ENCODE measurements around the gene ARID1A.

The ARID1A gene

DNA sequence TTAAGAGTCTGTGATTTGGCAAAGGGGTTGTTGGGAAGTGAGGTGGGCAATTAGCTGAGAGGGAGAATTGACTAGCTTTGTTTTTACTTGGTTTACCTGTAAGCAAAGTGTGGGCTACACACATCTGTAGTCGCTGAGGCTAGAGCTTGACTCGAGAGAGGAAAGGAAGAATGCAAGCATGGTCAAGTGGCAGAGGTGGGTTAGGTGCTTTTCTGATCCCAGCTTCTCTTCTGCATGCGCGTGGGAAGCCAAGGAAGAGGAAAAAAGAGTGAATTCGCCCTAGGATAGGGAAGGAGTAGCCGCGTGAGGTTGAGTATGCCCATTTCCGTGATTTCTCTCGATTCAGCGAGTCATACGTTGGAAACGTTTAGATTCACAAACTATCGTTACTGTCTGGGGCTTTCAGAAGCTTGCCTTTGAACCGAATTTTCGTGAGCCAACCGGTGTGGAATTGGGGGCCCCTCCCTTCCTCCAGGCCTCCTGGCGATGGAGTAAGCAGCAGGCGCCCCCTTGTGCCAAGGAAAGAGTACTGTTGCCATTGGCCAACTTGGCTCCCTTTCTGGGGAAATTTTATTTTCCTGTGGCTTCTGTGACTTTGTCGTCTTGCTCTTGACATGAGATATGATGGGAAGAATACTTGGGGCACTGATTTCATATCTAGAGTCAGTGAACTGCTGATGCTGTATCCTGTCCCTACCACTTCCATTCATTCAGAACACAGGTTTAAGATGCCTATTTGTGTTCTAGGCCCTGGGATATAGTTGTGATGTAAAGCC, 93.2 kb downstream of the ARID1A start:
- WGBS (ENCODE audit: insufficient coverage): 0% methylated on average over 17 of the region's 19 CpGs
- CTCF ChIA-PET: interaction anchor here (0.7 to 9.5 kb wide), 34 partner anchors 8 to 251 kb away, joined by 3 to 186 read pairs (median 5); no protein-coding TSS in a partner anchor
- no peaks in the 10 kb centered on the region for H3K9me3 ChIP-seq (ENCODE audit: control extremely low read depth in 1 of 5, control insufficient read depth in 4 of 5, insufficient read depth in 2 of 5, low read depth in 1 of 5, low read length in 4 of 5)
- H3K27me3 ChIP-seq (replicated peaks in 2 of 5; ENCODE audit: control insufficient read depth in 4 of 5, insufficient read depth in 5 of 5, low read length in 4 of 5): no peaks in the 10 kb centered on the region
- H3K4me1 ChIP-seq (ENCODE audit: control extremely low read depth in 1 of 4, control insufficient read depth in 4 of 4, insufficient read depth in 4 of 4, low read length in 3 of 4): peaks cover 53 to 73% (median 64%) of the 10 kb centered on the region in 4 experiments
- POLR2A ChIA-PET: interaction anchor here (0.6 to 2.0 kb wide), 4 partner anchors 13 to 131 kb away, joined by 3 to 9 read pairs (median 5); no protein-coding TSS in a partner anchor
- peak; percentile 85 to 92 (median 91) for DNase-seq
- H3K27ac ChIP-seq (ENCODE audit: insufficient read depth in 1 of 2, low read depth in 1 of 2, low read length in 2 of 2, poor library complexity in 1 of 2, severe bottlenecking in 2 of 2): peak overlapping the region; percentile 87 to 96
- peaks cover 6 to 13% (median 8%) of the 10 kb centered on the region in 4 experiments for H3K36me3 ChIP-seq (ENCODE audit: control insufficient read depth in 4 of 4, insufficient read depth in 4 of 4, low read length in 3 of 4)
- peak overlapping the region in 6 of 7 experiments; percentile 72 to 95 (median 90) for H3K4me3 ChIP-seq (ENCODE audit: control insufficient read depth in 1 of 7, extremely low read depth in 1 of 7, insufficient read depth in 4 of 7, low read depth in 2 of 7, low read length in 6 of 7)

- WGBS (ENCODE audit: insufficient coverage): 100% methylated on average over 1 of the region's 3 CpGs
- POLR2A ChIA-PET: interaction anchor here (0.6 to 1.6 kb wide), 3 partner anchors 12 to 132 kb away, joined by 3 to 7 read pairs (median 3); no protein-coding TSS in a partner anchor
- Histone ChIP-seq H3K27ac (ENCODE audit: insufficient read depth in 1 of 2, low read depth in 1 of 2, low read length in 2 of 2, poor library complexity in 1 of 2, severe bottlenecking in 2 of 2) (no peak overlapping the region), H3K4me1 (ENCODE audit: control extremely low read depth in 1 of 4, control insufficient read depth in 4 of 4, insufficient read depth in 4 of 4, low read length in 3 of 4) (peaks cover 50 to 68% (median 59%) of the 10 kb centered on the region in 4 experiments), H3K27me3 (replicated peaks in 2 of 5; ENCODE audit: control insufficient read depth in 4 of 5, insufficient read depth in 5 of 5, low read length in 4 of 5) (no peaks in the 10 kb centered on the region), H3K4me3 (ENCODE audit: control insufficient read depth in 1 of 7, extremely low read depth in 1 of 7, insufficient read depth in 4 of 7, low read depth in 2 of 7, low read length in 6 of 7) (peak overlapping the region in 4 of 7 experiments; percentile 20 to 95 (median 28)), H3K9me3 (ENCODE audit: control extremely low read depth in 1 of 5, control insufficient read depth in 4 of 5, insufficient read depth in 2 of 5, low read depth in 1 of 5, low read length in 4 of 5) (no peaks in the 10 kb centered on the region), H3K36me3 (ENCODE audit: control insufficient read depth in 4 of 4, insufficient read depth in 4 of 4, low read length in 3 of 4) (peaks cover 11 to 15% (median 12%) of the 10 kb centered on the region in 4 experiments)
- no peak for DNase-seq
- CTCF ChIA-PET: interaction anchor here (0.7 to 9.5 kb wide), 21 partner anchors 8 to 251 kb away, joined by 3 to 186 read pairs (median 5); no protein-coding TSS in a partner anchor
Observed at GRCh38 chr1:26789612-26789865, 93.7 kb downstream of the ARID1A start.

DNA sequence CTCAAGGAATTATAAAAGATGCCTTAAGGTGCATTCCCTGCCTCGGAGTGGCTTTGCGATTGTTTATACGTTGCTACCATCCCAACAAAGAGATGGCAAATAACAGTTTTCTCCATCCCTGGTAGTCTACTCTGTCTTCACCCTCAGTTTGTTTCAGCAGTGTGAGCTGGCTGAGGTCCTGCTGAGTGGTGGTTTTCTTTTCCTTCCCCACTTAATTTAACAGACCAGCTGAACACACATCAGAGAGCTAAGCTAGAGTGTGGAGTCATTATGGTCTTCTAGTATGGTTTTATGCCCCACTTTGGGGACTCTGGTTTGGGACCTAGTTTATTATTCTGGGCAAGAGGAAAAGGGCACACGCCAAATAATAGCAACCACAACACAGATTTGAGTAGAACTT, 94.1 kb downstream of the ARID1A start:
- peak overlapping the region in 1 of 2 experiments; percentile 36 for H3K27ac ChIP-seq (ENCODE audit: insufficient read depth in 1 of 2, low read depth in 1 of 2, low read length in 2 of 2, poor library complexity in 1 of 2, severe bottlenecking in 2 of 2)
- H3K36me3 ChIP-seq (ENCODE audit: control insufficient read depth in 4 of 4, insufficient read depth in 4 of 4, low read length in 3 of 4): peaks cover 11 to 18% (median 16%) of the 10 kb centered on the region in 4 experiments
- 50% methylated on average over 3 of the region's 4 CpGs for WGBS (ENCODE audit: insufficient coverage)
- CTCF ChIA-PET: interaction anchor here (0.6 to 9.5 kb wide), 25 partner anchors 8 to 252 kb away, joined by 3 to 186 read pairs (median 5); no protein-coding TSS in a partner anchor
- H3K27me3 ChIP-seq (replicated peaks in 2 of 5; ENCODE audit: control insufficient read depth in 4 of 5, insufficient read depth in 5 of 5, low read length in 4 of 5): no peaks in the 10 kb centered on the region
- DNase-seq: peak in 2 of 3 donors; percentile 58 to 62
- POLR2A ChIA-PET: interaction anchor here (0.6 to 1.6 kb wide), 3 partner anchors 12 to 174 kb away, joined by 3 to 4 read pairs (median 3); no protein-coding TSS in a partner anchor
- H3K4me1 ChIP-seq (ENCODE audit: control extremely low read depth in 1 of 4, control insufficient read depth in 4 of 4, insufficient read depth in 4 of 4, low read length in 3 of 4): peaks cover 46 to 64% (median 55%) of the 10 kb centered on the region in 4 experiments
- no peaks in the 10 kb centered on the region for H3K9me3 ChIP-seq (ENCODE audit: control extremely low read depth in 1 of 5, control insufficient read depth in 4 of 5, insufficient read depth in 2 of 5, low read depth in 1 of 5, low read length in 4 of 5)
- H3K4me3 ChIP-seq (ENCODE audit: control insufficient read depth in 1 of 7, extremely low read depth in 1 of 7, insufficient read depth in 4 of 7, low read depth in 2 of 7, low read length in 6 of 7): peak overlapping the region in 4 of 7 experiments; percentile 1 to 35 (median 20)

- no peak overlapping the region for H3K27ac ChIP-seq (ENCODE audit: insufficient read depth in 1 of 2, low read depth in 1 of 2, low read length in 2 of 2, poor library complexity in 1 of 2, severe bottlenecking in 2 of 2)
- POLR2A ChIA-PET: interaction anchor here (0.6 to 1.0 kb wide), 2 partner anchors 19 to 175 kb away, joined by 3 to 4 read pairs; no protein-coding TSS in a partner anchor
- CTCF ChIA-PET: interaction anchor here (0.6 to 9.5 kb wide), 25 partner anchors 9 to 894 kb away, joined by 3 to 186 read pairs (median 4); no protein-coding TSS in a partner anchor
- H3K9me3 ChIP-seq (ENCODE audit: control extremely low read depth in 1 of 5, control insufficient read depth in 4 of 5, insufficient read depth in 2 of 5, low read depth in 1 of 5, low read length in 4 of 5): no peaks in the 10 kb centered on the region
- peak overlapping the region in 1 of 7 experiments; percentile 0 for H3K4me3 ChIP-seq (ENCODE audit: control insufficient read depth in 1 of 7, extremely low read depth in 1 of 7, insufficient read depth in 4 of 7, low read depth in 2 of 7, low read length in 6 of 7)
- peaks cover 11 to 21% (median 19%) of the 10 kb centered on the region in 4 experiments for H3K36me3 ChIP-seq (ENCODE audit: control insufficient read depth in 4 of 4, insufficient read depth in 4 of 4, low read length in 3 of 4)
- peaks cover 40 to 58% (median 49%) of the 10 kb centered on the region in 4 experiments for H3K4me1 ChIP-seq (ENCODE audit: control extremely low read depth in 1 of 4, control insufficient read depth in 4 of 4, insufficient read depth in 4 of 4, low read length in 3 of 4)
- DNase-seq: no peak
- H3K27me3 ChIP-seq (replicated peaks in 2 of 5; ENCODE audit: control insufficient read depth in 4 of 5, insufficient read depth in 5 of 5, low read length in 4 of 5): no peaks in the 10 kb centered on the region
- 87% methylated on average over 3 of the region's 5 CpGs for WGBS (ENCODE audit: insufficient coverage)
Observed at GRCh38 chr1:26790551-26790953, 94.7 kb downstream of the ARID1A start.

DNA sequence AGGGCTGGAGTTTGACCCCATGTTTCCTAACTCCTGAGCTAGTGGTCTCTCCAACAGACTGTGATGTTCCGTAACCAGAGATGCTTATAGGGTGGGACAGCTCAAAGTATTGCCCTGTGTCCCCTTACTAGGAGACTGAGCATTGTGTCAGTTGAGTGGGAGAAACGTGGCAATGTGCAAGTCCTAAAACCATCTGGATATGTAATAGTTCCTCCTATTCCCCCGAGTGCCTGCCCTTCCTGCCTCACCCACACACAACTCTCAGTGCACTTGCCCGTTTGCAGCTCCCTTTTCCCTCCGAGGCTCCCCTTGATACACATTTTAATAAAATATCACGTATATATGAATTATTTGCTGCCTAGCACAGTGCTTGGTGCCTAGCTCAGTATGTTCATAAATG, 95.3 kb downstream of the ARID1A start:
- H3K36me3 ChIP-seq (ENCODE audit: control insufficient read depth in 4 of 4, insufficient read depth in 4 of 4, low read length in 3 of 4): peaks cover 11 to 21% (median 19%) of the 10 kb centered on the region in 4 experiments
- H3K27me3 ChIP-seq (replicated peaks in 2 of 5; ENCODE audit: control insufficient read depth in 4 of 5, insufficient read depth in 5 of 5, low read length in 4 of 5): no peaks in the 10 kb centered on the region
- no peak overlapping the region for H3K27ac ChIP-seq (ENCODE audit: insufficient read depth in 1 of 2, low read depth in 1 of 2, low read length in 2 of 2, poor library complexity in 1 of 2, severe bottlenecking in 2 of 2)
- H3K4me3 ChIP-seq (ENCODE audit: control insufficient read depth in 1 of 7, extremely low read depth in 1 of 7, insufficient read depth in 4 of 7, low read depth in 2 of 7, low read length in 6 of 7): no peak overlapping the region
- no peak for DNase-seq
- H3K9me3 ChIP-seq (ENCODE audit: control extremely low read depth in 1 of 5, control insufficient read depth in 4 of 5, insufficient read depth in 2 of 5, low read depth in 1 of 5, low read length in 4 of 5): no peaks in the 10 kb centered on the region
- peaks cover 35 to 52% (median 43%) of the 10 kb centered on the region in 4 experiments for H3K4me1 ChIP-seq (ENCODE audit: control extremely low read depth in 1 of 4, control insufficient read depth in 4 of 4, insufficient read depth in 4 of 4, low read length in 3 of 4)
- CTCF ChIA-PET: interaction anchor here (0.7 to 9.5 kb wide), 14 partner anchors 9 to 189 kb away, joined by 3 to 186 read pairs (median 4); no protein-coding TSS in a partner anchor
- WGBS (ENCODE audit: insufficient coverage): 100% methylated on average over 1 of the region's 6 CpGs
- POLR2A ChIA-PET: interaction anchor here (0.7 kb wide), 1 partner anchor 58 kb away, joined by 3 read pairs; no protein-coding TSS in a partner anchor

GRCh38 chr1:26791626-26792025, 95.8 kb downstream of the ARID1A start:
- no CpG with 5 or more reads among the region's 3 CpGs for WGBS (ENCODE audit: insufficient coverage)
- H3K4me1 ChIP-seq (ENCODE audit: control extremely low read depth in 1 of 4, control insufficient read depth in 4 of 4, insufficient read depth in 4 of 4, low read length in 3 of 4): peaks cover 30 to 47% (median 38%) of the 10 kb centered on the region in 4 experiments
- POLR2A ChIA-PET: interaction anchor here (0.6 to 0.7 kb wide), 2 partner anchors 58 to 121 kb away, joined by 3 to 5 read pairs; no protein-coding TSS in a partner anchor

More at GRCh38 chr1:26791626-26792025, 95.8 kb downstream of the ARID1A start:
- peaks cover 11 to 22% (median 21%) of the 10 kb centered on the region in 4 experiments for H3K36me3 ChIP-seq (ENCODE audit: control insufficient read depth in 4 of 4, insufficient read depth in 4 of 4, low read length in 3 of 4)
- CTCF ChIA-PET: interaction anchor here (0.8 to 9.5 kb wide), 11 partner anchors 9 to 189 kb away, joined by 3 to 186 read pairs (median 4); no protein-coding TSS in a partner anchor
- H3K27me3 ChIP-seq (replicated peaks in 2 of 5; ENCODE audit: control insufficient read depth in 4 of 5, insufficient read depth in 5 of 5, low read length in 4 of 5): no peaks in the 10 kb centered on the region
- no peak overlapping the region for H3K4me3 ChIP-seq (ENCODE audit: control insufficient read depth in 1 of 7, extremely low read depth in 1 of 7, insufficient read depth in 4 of 7, low read depth in 2 of 7, low read length in 6 of 7)
- H3K9me3 ChIP-seq (ENCODE audit: control extremely low read depth in 1 of 5, control insufficient read depth in 4 of 5, insufficient read depth in 2 of 5, low read depth in 1 of 5, low read length in 4 of 5): no peaks in the 10 kb centered on the region
- DNase-seq: peak in 2 of 3 donors; percentile 25 to 53
- no peak overlapping the region for H3K27ac ChIP-seq (ENCODE audit: insufficient read depth in 1 of 2, low read depth in 1 of 2, low read length in 2 of 2, poor library complexity in 1 of 2, severe bottlenecking in 2 of 2)
